ENCODE data around the gene MGP.

Gene MGP

DNA sequence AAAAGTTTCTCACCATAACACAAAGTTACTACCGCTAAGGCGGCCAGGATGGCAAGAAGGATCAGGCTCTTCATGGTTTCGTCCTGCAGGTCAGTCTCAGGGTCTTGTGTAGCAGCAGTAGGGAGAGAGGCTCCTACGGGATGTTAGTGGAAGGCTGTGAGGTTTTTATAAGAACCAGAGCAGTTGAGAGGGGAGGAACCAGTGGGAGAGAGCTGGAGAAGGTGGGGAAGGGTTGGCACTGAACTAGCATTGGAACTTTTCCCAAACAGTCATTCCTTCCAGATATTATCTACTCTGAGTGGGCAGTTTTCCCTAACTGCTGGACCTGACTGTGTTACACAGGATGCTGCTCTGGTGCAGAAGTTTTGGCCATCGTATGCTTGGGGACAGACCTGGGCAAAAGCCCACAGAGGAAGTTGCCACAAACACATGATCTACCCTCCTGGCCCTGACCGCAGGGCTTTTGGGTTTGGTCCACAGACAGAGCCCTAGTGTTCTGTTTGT, at the start of gene MGP:
TSS of gene MGP (minus strand) at position 137 of the 504 bp plus-strand sequence. CDS start at position 74, 63 bp downstream.
- TF ChIP-seq, protein P1, sequence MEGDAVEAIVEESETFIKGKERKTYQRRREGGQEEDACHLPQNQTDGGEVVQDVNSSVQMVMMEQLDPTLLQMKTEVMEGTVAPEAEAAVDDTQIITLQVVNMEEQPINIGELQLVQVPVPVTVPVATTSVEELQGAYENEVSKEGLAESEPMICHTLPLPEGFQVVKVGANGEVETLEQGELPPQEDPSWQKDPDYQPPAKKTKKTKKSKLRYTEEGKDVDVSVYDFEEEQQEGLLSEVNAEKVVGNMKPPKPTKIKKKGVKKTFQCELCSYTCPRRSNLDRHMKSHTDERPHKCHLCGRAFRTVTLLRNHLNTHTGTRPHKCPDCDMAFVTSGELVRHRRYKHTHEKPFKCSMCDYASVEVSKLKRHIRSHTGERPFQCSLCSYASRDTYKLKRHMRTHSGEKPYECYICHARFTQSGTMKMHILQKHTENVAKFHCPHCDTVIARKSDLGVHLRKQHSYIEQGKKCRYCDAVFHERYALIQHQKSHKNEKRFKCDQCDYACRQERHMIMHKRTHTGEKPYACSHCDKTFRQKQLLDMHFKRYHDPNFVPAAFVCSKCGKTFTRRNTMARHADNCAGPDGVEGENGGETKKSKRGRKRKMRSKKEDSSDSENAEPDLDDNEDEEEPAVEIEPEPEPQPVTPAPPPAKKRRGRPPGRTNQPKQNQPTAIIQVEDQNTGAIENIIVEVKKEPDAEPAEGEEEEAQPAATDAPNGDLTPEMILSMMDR (IDR thresholded peaks at IDR 0.05; ENCODE audit: low read depth, low read length, missing control alignments), result no peak
- Histone ChIP-seq H3K36me3 (replicated peaks) (no peaks in the 10 kb centered on the region), H3K4me3 (ENCODE audit: low read depth, low read length) (peak within 1 kb of the TSS; percentile 17), H3K27ac (no peak within 1 kb of the TSS), H3K27me3 (replicated peaks) (no peaks in the 10 kb centered on the region)
- DNase-seq, result peak; percentile 17
- in situ Hi-C loops (cut with HindIII; ENCODE audit: low pct_ligation_motif_present, low sequenced_read_pairs), result no loop called here

DNA sequence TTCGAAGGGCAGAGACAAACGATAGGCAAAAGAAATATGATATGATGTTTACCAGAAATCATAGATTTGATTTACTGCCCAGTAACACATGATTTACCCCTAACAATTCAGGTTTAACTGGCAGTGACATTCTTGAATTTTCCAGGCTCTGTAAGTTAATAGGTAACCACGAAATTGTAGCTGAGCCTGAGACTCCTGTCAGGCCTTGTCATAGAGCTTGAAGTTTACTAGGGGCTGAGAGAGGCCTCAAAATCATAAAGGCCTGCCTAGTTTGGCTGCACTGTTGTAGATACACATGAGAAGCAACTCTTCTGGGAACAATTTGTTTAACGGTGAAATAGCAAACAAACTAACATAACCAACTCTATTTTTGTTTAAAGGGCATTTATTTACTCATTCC, 49.4 kb upstream of the MGP start:
- Histone ChIP-seq H3K4me3 (ENCODE audit: low read depth, low read length) (no peak overlapping the region), H3K27ac (no peak overlapping the region), H3K36me3 (replicated peaks) (no peaks in the 10 kb centered on the region), H3K27me3 (replicated peaks) (no peaks in the 10 kb centered on the region)
- no peak for DNase-seq
- in situ Hi-C loops (cut with HindIII; ENCODE audit: low pct_ligation_motif_present, low sequenced_read_pairs), result no loop called here
- TF ChIP-seq, protein P1 (IDR thresholded peaks at IDR 0.05; ENCODE audit: low read depth, low read length, missing control alignments), result no peak

DNA sequence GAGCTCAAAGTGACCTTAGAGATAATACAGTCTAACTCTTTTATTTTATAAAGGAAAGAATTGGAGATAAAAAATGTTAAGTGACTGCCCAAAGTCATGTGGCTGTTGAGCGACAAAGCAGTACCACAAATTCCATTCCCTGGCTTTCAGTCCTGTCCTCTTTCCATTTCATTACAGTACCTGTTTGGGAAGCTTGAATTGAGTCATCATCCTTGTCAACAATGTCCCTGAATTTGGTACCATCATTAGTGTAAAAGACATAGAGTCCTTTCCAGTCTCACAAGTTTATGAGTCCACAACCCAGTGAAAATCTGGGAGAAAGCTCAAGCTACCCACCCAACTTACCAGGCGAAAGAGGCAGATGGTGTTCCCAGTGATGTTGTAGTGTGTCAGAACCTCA, 48.9 kb upstream of the MGP start:
- no peaks in the 10 kb centered on the region for H3K36me3 ChIP-seq (replicated peaks)
- no peak overlapping the region for H3K4me3 ChIP-seq (ENCODE audit: low read depth, low read length)
- no peaks in the 10 kb centered on the region for H3K27me3 ChIP-seq (replicated peaks)
- TF ChIP-seq, protein P1 (IDR thresholded peaks at IDR 0.05; ENCODE audit: low read depth, low read length, missing control alignments), result no peak
- in situ Hi-C loops (cut with HindIII; ENCODE audit: low pct_ligation_motif_present, low sequenced_read_pairs), result no loop called here
- no peak for DNase-seq
- no peak overlapping the region for H3K27ac ChIP-seq

DNA sequence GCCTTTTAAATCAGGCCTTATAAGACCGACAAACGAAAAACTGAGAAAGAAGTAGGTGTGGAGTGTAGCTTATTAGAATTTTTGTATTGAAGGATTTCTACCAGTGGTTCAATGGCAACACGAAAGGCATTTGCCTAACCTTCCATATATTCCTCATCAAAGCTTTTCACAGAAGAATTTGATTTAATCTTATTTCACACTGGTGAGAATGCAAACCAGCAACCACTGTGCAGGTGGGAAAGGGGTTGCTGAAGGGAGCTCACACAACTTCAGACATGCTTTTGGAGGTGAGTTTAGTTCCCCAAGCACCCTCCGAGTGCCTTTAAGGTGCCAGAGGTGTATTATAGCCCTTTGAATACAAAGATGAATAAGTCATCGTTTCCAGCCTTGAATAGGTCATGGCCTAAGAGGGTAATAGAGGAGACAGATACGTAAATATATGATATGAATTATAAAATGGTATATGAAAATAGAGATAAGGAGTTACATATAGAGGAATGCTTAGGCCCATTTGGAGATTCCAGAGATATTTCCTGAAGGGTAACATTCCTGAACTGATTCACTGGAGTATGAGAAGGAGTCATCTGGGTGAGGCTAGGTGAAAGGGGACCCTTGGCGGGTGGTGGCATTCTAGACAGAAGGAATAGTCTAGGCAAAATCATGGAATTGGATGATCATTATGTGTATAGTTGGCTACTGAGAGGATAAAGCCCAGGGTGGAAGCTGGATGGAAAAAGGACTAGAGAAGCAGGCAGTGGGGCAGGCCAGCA, 46.3 kb upstream of the MGP start:
- Histone ChIP-seq H3K4me3 (ENCODE audit: low read depth, low read length) (no peak overlapping the region), H3K27me3 (replicated peaks) (no peaks in the 10 kb centered on the region), H3K27ac (no peak overlapping the region), H3K36me3 (replicated peaks) (no peaks in the 10 kb centered on the region)
- TF ChIP-seq, protein P1 (IDR thresholded peaks at IDR 0.05; ENCODE audit: low read depth, low read length, missing control alignments), result no peak
- in situ Hi-C loops (cut with HindIII; ENCODE audit: low pct_ligation_motif_present, low sequenced_read_pairs), result no loop called here
- DNase-seq, result no peak

DNA sequence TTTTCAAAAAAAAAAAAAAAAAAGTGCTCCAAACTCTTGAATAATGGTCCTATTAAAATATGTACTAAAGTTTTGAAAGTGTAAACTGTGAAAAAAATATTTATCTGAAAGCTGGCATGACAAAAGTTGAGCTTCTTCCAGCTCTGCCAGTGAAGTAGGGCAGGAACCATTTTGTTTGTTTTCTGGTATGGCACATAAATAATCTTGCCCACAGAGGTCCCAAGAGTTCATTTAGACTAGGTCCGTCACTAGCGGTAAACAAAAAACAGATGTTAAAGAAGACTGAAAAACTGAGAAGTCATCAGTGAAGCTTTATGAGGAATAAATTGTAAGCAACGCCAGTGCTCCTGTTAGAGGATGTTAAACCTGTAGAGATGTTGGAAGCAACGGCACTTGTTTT, 45.7 kb upstream of the MGP start:
- Histone ChIP-seq H3K27ac (no peak overlapping the region), H3K4me3 (ENCODE audit: low read depth, low read length) (no peak overlapping the region), H3K36me3 (replicated peaks) (no peaks in the 10 kb centered on the region), H3K27me3 (replicated peaks) (no peaks in the 10 kb centered on the region)
- TF ChIP-seq, protein P1 (IDR thresholded peaks at IDR 0.05; ENCODE audit: low read depth, low read length, missing control alignments), result no peak
- in situ Hi-C loops (cut with HindIII; ENCODE audit: low pct_ligation_motif_present, low sequenced_read_pairs), result no loop called here
- no peak for DNase-seq

Measured in brain microvascular endothelial cell (primary cell).